Stimulated activated CD4-positive, alpha-beta T cell treated with anti-CD3 and anti-CD28 coated beads, Interleukin-4, amount 100 ng/mL, for 24 hours (primary cell): ENCODE results near the gene MAP3K1.
A peak's percentile ranks its signal among the peaks of the same experiment; 100 is the strongest.
"Not testable (repeated sequence)": the region's sequence is repeated elsewhere in the genome, so short reads cannot be mapped to it uniquely, and the experiment has no call there.

Experiments
- DNase-seq: peaks from one replicate; pipeline ENCODE4 v3.0.0-alpha.2; 2020

Gene MAP3K1

DNA sequence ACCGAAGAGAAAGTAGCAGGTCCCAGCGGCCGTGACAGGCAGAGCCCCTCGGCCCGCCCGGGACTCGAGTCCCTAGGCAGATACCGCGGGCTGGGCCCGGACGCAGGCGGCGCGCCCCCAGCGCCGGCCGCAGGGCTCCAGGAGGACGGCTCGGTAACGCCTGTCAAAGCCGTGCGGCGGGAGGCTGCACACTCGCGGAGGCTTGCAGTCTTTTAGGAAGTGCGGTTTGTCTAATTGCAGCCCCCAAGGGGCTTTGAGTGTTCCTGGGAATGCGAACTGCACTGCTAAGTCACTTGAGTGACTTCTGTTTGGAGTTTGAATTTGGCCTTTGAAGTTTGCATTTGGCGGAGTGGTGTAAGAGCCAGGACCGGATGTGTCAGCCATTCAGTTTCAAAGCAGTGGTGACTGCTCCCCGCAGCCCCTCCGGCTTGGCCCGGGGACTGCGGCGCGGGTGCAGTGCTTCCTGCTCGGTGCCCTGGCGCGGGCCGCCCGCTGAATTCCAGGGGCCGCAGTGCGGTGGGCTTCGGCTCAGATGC lies 1.3 kb downstream of the MAP3K1 start:
- DNase-seq = peak; percentile 60

DNA sequence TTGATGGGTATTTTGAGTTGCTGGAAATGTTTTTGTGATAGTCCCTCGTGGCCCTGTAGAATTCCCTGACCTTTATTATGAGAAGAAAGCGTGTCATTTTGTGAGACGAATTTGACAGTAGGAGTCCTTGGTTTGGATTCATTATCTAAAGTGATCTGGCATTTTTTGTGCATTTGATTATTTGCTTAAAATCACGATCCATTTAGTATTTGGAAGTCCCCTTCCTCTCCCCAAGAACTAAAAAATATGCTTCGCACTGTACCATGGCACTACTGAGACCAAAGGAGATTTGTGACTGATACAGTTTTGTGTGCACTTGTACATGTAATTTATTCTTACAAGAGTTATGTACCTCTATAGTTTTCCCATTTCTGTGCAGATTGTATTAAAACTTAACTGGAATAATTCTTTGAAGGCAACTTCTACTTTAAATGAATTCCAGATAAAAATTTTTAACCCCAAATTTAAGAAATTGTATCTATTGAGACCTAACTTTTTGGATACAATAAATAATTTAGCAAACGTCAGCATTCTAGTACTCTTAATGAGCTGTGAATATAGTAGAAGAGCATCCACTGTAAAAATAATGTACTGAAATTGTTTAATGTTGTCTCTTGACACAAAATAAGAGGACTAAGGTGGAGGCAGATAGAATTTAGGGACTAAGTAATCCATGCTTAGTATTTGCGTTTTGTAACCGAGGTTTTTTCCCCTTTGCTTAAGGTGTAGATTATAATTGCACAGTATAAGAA lies 2.1 kb downstream of the MAP3K1 start:
- no peak for DNase-seq

DNA sequence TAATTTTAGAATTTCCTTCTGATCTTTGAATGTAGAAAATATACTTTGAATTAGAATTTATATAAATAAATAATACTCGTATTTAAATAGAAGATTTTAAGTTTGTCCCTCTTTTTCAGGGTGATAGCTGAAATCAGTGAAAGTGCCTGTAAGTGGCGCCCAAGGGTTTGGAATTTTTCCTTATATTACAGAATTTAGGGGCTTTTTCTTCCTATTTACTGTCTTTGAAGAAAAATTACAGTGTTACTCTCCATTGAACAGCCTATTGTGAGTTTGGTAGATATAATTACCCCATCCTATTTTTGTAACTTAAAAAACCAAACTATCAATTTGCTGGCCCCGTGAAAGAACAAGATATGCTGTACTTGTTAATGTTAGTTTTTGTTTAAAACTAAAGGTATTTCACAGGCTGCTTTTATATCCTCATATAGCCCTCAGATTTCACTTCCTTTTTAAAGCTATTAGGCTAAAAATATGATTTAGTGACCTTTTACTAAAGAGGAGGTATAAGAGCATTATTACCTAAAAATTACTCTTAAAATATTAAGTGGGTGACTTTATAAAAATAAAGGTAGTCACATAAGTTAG lies 3.2 kb downstream of the MAP3K1 start:
- no peak for DNase-seq

DNA sequence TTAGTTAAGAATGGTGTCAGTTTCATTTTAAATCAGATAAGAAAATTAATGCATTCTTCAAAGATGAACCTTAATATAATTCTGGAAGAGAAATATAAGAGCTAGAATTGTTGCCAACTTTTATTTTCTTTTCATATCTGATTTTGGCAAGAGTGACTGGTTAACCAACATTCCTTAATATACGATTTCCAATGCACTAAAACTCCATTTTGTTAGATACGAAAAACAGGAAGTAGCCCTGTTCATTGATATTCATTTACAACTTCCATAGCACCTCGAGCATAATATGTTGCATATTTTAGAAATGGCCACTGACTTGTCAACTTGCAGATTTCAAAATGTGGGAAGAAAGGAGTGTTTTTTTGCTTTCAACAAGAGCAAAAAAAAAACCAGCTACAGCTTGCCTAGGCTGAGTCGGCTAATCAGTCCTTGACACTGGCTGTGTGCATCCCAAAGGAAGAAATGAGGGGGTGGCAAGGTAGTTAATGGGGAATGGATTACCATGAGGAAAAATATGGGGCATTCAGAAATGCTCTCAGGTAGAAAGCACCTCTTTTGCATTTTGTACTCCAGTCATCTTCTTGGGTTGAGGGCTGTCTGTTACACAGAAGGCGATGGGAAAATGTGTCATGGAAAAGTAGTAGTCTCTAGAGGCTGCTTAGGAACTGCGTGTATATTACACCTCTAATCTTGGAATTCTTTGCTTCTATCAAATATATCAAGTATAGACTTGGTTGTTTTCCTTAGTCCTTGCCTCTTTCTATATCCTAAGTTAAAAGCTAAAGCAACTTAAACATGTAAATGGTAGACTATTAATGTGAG lies 3.9 kb downstream of the MAP3K1 start:
- no peak for DNase-seq

DNA sequence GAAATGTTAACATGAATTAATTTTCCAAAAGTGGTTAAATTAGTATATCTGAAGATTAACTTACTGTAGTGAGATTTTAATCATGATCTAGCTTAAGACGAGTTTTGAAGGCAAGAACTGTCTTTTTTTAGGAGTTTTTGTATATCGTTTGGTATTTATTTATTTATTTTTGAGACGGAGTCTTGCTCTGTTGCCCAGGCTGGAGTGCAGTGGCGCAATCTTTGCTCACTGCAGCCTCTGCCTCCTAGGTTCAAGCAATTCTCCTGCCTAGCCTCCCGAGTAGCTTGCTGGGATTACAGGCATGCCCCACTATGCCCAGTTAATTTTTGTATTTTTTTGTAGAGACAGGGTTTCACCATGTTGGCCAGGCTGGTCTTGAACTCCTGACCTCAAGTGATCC lies 6.5 kb downstream of the MAP3K1 start:
- not testable (repeated sequence) for DNase-seq

DNA sequence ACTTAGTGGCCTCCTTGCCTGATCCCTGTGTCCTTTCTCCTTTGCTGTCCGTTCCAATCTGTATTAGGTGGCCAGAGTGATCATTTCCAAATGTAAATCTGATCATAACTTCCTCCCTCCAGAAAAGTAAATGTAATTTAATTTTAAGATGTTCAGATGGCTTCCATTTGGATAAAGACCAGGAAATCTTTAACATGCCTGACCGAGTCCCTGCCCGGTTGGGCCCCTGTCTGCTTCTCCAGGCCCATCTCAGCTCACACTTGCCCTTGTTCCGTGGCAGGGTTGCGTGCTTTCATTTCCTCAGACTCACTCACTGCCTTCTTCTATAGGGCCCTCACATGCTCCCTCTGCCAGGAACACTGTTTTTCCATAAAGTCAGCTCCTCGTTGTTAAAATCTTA lies 7.6 kb downstream of the MAP3K1 start:
- no peak for DNase-seq

DNA sequence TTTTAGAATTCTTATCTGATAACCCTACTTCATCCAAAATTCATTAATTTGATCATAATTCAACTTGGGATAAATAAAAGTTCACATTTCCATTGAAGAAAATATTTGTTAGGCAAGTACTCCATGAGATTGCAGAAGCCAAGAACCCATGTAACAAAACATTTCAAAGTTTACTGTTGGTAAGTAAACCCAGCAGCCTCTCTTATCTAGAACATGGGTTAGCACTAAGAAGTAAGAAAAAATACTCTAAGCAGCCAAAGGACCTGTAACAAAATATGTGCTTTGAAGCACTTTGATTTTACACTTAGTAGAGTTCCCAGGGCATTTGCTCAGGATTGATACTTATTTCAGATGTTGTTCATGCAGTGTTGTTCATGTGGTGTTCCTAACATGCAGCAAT lies 8.7 kb downstream of the MAP3K1 start:
- no peak for DNase-seq

DNA sequence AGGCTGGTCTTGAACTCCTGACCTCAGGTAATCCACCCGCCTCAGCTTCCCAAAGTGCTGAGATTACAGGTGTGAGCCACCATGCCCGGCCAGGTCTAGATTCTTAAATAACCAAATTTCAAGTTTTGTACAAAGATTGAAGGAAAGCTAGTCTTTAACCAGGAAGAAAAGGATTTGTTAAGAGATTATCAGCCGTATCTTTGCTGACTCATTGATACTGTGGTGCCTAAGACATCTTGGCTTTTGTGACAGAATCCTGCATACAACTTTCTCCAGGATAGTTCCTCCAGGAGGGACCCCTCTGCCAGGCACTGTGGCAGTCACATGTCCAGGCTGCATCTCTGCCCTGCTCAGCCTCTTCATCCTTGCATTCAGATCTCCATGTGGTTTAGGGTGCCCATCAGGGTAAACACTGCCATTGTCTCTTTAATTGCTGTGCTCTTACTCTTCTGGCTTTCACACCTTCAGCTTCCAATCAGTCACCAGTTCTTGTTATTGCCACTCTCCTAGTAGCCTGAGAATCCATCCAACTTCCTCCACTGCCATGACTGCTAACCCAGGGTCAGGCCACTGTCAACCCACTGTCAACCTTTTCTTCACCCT lies 10.0 kb downstream of the MAP3K1 start:
- DNase-seq = no peak

DNA sequence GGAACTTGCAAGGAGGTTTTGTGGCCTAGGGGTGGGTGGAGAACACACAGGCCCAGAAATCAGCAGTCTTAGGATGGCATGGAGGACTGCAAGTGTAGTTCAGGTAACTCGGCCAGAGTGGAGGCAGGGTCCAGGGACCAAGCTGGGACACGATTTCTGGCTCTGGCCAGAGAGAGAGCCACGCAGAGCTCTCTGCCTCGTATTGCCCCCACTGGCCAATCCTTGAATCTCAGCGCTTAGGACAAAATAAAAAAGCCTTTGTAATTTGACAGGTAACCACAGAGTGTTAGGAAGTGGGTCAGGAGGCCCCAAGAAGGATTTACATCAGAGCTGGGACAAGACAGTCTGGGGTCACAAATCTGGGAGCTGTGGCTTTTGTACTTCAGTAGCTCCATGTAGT lies 11.7 kb downstream of the MAP3K1 start:
- no peak for DNase-seq

DNA sequence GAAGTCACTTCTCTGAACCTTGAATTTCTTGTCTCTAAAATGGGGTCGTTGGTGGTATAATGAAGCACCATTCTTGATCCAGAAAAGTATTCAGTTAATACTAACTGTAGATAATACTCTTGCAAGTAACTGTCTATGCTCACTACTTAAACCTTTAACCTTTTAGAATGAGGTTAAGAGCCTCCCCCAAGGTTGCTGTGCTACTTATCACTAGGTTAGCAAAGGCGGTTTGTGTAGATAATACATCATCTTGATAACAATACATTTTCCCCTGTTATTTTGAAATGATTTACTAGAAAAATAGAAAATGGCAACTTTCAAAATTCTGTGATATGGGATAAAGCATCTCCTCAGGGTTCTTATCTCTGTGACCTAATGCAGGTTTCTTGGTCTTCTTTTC lies 12.6 kb downstream of the MAP3K1 start:
- no peak for DNase-seq

DNA sequence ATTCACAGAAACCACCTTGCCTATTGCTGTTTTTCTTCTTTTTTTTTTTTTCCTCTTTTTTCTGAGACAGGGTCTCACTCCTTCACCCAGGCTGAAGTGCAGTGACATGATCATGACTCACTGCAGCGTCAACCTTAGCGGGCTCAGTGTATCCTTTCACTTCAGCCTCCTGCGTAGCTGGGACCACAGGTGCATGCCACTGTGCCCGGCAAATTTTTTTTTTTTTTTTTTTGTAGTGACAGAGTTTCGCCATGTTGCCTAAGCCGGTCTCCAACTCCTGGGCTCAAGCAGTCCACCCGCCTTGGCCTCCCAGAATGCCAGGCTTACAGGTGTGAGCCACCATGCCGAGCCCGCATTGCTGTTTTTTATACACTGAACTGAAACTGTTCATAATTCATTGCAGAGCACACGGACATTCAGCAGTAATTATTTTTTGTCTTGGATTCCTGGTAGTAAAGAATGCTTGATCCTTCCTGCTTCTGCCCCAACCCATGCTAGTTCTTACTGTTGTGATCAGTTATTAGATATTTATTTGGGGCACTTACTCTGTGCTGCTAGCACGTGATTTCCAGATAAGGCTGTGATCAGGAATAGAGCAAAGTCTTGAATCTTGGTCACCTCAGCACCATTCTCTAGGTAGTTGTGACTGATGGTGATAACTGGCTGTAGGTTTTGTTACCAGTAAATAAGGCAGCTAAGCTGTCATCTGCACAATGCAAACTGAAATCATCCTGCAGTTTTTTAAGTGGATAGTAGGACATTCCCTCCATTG lies 14.0 kb downstream of the MAP3K1 start:
- DNase-seq = peak; percentile 75

DNA sequence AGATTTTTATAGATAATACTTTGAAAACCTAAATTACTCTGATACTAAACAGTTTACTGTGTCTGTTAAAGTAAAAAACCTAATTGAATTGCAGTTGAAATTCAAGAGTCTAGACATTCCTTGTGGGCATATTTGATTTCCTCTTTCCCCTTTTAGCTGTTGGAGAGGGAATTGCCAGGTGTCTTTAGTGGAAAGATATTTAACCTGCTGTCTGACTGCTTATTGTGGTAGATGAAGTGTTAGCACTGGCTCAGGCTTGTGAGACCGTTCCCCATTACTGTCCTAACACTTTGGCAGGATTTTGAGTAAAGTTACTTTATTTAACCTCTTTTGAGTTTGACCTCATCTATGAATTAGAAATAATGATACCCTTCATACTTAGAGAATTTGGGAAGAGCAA lies 16.4 kb downstream of the MAP3K1 start:
- no peak for DNase-seq

DNA sequence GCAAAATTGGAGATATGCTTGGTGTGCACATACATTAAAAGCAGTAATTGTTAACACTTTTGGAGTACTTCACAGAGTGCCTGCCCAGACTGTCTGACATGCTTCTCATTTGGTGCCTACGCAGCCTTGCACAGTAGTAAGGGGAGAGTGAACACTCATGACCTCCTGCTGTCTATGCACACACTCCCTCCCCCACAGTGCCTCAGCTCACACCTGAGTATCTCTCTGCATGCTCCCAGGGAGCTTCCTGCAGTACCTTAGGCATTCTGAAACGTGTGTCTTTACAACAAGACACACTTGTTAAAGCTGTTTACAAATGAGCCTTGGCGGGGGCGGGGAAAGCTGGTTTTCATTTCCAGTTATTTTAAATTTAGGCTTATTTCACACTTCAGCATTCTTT lies 18.0 kb downstream of the MAP3K1 start:
- peak; percentile 51 for DNase-seq

DNA sequence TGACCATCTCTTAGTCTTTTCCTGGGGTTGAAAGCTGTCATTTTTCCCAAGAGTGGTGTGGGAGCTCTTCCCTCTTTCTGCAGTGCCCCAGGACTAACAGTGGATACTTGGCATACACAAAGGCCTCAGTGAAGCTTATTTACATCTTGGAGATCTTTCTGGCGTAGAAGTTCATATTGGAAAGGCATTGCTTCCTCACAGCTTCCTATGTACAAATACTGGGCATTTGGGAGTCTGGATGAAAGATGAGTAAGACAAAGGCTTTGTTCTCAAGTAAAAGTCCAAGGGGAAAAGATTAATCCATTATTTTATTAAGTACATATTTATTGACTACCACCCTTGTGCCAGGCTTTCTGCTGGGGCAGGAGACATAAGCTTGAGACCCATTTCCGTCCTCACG lies 22.0 kb downstream of the MAP3K1 start:
- no peak for DNase-seq

DNA sequence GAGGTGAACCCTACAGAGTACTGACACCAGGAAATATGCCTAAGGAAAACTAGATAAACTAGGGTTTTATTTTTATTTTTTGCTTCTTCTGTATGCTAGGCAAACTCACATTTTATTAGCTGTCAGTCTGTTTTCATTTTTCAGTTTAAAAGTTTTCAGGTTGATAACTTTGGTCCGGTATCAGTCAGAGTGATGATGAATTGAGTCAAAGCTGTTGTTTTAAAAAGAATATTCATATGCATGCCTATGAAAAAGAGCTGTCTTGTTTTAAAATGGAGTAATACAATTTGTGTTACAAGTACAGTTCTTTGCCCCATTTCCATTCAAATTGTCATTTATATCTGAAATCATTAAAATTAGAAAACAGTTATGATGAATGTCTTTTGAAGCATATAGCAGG lies 22.6 kb downstream of the MAP3K1 start:
- DNase-seq = no peak

DNA sequence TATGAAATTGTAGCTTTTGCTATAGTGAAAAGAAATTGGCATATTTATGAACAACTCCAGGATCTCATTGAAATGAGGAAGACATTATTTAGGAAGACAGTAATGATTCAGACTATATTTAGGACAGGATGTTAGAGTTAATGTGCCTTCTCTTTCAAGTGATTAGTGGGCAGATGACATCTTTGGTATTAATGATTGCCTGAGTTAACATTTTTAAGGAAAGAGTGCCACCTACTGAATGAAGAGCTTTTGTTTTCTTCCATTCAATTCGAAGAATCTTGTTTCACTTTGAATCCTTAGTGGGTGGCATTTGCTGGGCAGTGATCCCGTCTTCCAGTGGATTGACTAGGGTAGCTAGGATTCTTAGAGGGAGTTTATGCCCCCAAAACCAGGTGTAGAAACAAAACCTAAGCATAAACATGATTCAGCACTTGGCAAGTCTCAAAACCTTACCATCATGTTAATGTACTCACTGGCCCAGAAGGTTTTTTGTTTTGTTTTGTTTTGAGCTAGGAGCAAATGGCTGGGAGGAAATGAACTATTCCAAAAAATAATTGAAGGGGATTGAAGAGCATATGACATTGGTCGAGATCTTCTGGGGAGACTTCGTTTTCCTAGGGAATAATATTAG lies 23.2 kb downstream of the MAP3K1 start:
- DNase-seq = no peak

DNA sequence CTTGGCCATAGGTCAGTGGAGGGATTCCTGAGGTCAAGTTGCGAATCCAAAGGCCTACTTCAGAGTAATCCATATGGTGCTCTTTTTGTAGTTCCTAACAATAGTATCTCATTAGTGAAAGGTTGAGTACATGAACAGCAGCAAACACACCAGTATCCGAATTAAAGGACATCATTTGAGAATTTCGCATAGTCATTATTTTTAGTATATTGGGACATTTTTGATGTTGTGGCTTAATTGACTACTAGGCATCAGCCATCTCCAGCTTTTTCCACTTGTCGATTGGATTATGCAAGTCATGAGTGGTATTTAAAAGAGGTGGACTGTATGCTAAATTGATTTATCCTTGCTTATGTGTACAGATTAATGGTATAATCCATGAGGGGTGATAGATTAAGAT lies 23.7 kb downstream of the MAP3K1 start:
- no peak for DNase-seq

DNA sequence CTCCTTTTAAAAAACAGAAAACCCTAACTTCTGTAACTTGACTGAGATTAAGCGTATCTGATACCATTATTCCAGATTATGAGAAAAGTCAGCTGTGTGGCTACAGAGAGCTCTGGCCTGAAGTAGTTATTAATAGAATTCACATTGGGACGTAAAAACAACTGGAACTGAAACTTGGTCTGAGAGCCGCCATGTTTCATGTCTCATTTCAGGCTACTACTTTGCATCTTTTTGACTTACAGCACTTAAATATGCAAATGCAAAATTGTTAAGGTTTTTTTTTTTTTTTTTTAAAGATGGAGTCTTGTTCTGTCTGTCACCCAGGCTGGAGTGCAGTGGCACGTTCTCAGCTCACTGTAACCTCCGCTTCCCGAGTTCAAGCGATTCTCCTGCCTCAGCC lies 25.2 kb downstream of the MAP3K1 start:
- DNase-seq = no peak

DNA sequence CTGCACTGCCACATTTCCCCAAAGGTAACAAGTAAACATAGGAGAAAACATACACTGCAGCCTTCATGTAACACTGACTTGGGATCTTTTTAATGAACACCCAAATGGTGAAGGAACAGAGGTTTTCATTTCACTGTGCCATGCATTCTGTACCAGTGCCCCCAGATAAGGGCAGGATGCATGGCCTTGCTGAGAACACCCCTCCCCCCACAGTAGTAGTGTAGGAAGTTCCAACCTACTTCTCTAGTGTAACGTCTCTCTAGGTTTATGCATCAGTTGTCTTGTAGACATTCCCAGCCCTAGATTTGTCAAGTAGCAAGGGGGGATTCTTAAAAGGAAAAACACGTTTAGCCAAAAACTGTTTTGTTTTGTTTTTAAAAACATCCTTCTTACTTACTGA lies 29.9 kb downstream of the MAP3K1 start:
- no peak for DNase-seq

DNA sequence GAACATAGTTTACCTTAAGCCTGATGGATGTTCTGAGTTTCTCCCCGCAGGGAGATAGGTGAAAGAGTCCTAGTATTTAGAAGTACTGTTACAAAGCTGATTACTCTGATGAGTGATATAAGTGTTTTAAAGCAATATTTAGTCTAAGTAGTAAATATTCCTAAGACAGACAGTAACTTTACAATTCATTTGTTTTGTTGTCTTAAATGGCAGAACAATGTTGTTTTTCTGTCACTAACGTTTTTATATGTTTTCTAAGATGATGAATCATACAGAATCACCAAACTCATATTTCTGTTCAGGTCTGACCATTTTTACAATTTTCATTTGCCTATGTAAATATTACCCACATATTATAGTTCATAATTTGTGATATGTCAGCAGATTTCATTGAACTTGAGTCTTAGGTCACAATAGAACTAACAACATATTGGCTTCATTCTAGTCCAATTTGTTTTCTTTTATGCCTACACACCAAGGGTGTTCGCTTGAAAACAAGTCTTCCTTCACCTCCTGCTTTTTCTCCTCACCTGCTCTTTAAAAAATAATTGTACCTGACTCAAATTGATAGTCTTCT lies 30.6 kb downstream of the MAP3K1 start:
- no peak for DNase-seq

DNA sequence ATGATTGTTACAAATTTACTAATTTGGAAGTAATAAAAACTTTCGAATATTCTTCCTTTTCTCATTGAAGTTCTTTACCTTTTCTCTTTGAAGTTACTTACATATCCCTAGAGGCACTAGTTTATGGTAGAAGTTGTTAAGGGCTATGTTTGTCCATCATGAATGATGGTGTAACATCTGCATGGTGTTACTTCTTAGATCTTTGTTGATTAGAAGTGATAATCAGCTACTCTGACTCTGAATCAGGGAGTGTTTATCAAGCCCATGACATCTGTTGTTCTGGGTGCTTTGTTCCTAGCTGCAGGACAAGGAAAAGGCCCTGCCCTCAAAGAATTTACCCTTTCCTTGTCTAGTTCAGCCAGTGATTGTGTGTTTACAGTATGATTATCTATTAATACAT lies 32.9 kb downstream of the MAP3K1 start:
- DNase-seq = no peak

DNA sequence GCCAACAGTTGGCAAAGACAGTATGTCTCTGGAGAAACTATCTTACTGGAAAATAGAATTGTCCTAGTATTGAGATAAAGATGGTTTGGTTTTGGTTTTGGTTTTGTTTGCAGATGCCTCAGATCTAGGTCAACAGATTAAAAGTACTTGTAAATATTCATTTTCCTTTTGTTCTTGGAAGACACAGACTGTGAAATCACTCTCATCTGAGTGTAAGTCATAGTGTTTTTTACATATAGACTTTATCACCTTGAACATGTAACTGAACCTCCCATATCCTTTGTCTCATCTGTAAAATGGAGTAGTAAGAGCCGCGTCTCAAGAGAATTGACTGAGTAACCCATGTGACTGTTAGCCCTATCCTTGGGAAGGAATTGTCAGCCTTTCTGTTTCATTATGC lies 34.3 kb downstream of the MAP3K1 start:
- no peak for DNase-seq
